NCI-H2029 treated with DMSO at 0.1 percent for 48 hours (cell line): Measurements from ENCODE around the gene ADAM8.

Experiments used
- DNase-seq: peaks from one replicate; lab custom pipeline; 2025; lab: John Stamatoyannopoulos, UW

The ADAM8 gene

GRCh38 chr10:133308421-133309099, 31.9 kb upstream of the ADAM8 start, which contains the start of the genes TUBGCP2 and ZNF511:
TSS of gene TUBGCP2 (minus strand) at chr10:133308872. CDS start at chr10:133302941, 5,931 bp downstream.
TSS of gene ZNF511 (plus strand) at chr10:133308914. CDS start at chr10:133308944, 30 bp downstream.
- DNase-seq, result peak; percentile 49

DNA sequence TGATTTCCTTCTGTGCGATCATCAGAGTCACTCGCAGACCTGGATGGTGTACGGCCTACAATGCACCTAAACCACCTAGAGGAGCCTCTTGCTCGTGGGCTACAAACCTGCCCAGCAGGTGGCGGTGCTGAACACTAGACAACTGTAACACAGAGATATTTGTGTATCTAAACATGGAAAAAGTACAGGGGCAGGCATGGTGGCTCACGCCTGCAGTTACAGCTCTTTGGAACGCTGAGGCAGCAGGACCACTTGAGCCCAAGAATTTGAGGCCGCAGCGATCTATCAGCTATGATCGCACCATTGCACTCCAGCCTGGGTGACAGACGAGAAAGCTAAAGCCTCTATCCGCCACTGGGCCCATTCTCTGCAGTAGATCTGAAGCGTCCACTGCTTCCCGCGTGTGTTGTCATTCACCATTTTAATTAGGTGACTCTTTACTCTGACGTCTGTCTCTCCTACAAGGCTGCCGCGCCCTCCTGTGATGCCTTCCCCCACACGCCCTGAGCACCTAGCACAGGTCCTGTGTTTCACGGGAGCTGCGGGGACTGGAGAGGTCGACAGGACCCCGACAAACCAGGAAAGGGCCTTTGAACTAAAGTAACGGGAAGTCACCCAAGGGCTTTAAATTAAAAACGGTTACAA, 31.2 kb upstream of the ADAM8 start:
- peak; percentile 34 for DNase-seq

- no peak for DNase-seq
Observed at GRCh38 chr10:133306941-133307379, 30.3 kb upstream of the ADAM8 start.

DNA sequence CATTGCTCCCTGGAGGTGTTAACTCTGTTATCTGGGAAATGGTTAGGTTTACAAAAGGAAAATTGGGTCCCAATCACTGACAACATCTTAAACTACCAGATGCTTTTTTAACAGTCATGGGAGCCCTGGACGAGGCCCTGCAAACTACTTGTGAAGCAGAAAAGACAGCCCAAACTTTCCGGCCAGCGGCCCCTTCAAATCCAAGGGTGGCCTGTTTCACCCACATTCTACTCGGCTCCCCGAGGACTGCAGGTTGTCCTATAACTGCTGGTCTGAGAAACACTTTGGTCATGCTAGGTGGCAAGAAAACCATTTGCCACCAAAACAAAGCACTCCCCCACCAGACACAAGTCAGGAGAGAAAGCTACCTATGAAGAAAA, 29.4 kb upstream of the ADAM8 start:
- no peak for DNase-seq

DNA sequence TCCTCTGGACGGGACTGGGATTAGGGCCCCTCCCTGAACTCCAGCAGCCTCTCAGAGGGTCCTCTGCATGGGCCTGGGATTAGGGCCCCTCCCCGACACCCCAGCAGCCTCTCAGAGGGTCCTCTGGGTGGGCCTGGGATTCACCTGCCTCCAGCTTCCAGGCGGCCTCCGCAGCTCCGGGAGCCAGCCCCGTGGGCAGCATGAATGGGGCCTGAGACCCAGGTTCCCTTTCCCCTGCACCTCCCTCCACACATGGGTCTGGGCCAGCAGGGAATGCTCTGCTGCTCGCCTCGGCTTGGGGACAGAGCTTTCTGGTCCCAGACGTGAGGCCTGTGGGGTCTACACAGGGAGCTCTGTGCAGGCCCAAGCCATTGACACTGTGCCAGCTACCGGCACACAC, 26.5 kb upstream of the ADAM8 start:
- DNase-seq, result no peak

- DNase-seq, result no peak
Observed at GRCh38 chr10:133302230-133302629, 25.6 kb upstream of the ADAM8 start.

DNA sequence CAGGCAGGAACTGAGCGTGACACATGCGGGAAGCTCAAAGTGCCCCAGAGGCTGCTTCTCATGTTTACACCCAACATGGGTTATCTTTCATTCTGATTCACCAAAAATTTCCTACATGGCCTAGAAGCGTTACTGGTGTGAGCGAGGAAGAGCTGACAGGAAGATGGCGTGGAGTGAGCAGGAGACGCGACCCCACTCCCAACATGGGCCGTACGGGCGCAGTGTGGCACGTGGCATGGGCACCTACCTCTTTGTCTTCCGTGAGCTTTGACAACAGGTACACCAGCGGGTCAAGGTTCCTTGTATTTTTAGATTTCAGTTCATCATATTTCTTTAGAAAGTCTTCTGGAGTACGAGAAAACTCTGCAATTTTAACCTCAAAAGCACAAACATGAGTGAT, 23.1 kb upstream of the ADAM8 start:
- DNase-seq, result no peak

DNA sequence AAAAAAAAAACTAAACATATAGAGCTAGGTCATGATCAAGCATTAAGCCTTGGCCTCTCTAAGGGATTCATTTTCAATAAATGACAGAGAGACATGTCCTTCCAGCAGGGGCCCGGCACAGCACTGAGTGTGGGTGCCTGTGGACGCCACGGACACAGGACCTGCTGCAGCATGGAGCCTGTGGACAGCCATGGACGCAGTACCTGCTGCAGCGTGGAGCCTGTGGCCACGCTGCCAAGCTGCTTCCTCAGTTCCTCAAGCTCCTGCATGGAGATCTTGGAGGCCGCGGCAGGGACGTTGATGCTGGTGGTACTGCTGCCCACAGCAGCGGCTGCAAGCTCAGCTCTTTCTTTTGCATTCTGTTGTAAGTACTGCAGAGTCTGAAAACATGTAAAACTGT, 22.6 kb upstream of the ADAM8 start:
- DNase-seq, result no peak

GRCh38 chr10:133298466-133298865, 21.8 kb upstream of the ADAM8 start:
- no peak for DNase-seq

GRCh38 chr10:133297504-133297903, 20.8 kb upstream of the ADAM8 start:
- no peak for DNase-seq

- DNase-seq, result no peak
Observed at GRCh38 chr10:133295426-133296320, 19.0 kb upstream of the ADAM8 start.

DNA sequence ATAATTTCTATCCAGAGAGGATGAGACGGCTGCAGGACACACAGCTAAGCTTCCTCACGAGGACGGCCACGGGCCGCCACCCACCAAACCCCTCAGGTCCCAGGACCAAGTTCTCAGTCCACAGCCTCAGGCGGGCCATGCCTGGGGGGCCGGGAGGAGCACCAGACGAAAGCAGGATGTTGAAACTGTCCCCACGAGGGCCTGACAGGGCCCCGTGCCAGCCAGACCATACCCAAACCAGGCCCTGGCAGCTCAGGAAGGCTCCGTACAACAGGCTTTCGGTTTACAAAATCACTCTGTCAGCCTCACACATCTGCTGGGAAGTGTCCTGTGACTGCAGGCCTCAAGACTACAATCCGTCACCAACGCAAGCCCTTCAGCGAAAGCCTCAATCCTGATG, 17.5 kb upstream of the ADAM8 start:
- DNase-seq, result no peak

DNA sequence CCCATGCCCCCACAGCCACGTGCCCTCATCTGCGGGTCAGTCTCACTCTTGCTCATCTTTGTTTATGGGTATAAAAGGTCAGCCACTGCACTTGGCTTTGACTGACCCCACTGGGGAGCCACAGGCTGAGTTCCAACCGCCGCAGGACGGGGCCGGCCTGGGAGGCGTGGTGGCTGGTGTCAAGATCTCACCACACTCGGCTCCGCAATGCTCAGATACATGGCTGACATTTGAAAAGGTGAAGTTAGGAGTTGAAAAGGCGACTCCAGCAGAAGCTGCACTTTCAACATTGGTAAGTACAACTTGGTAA, 17.1 kb upstream of the ADAM8 start:
- no peak for DNase-seq

- DNase-seq, result no peak
Observed at GRCh38 chr10:133292919-133293809, 16.5 kb upstream of the ADAM8 start.

GRCh38 chr10:133289761-133290160, 13.1 kb upstream of the ADAM8 start:
- DNase-seq, result no peak

GRCh38 chr10:133287832-133288500, 11.3 kb upstream of the ADAM8 start:
- DNase-seq, result no peak

GRCh38 chr10:133286366-133286765, 9.7 kb upstream of the ADAM8 start:
- DNase-seq, result no peak

GRCh38 chr10:133285217-133285616, 8.5 kb upstream of the ADAM8 start:
- no peak for DNase-seq

GRCh38 chr10:133283931-133284330, 7.3 kb upstream of the ADAM8 start:
- no peak for DNase-seq

GRCh38 chr10:133282846-133283390, 6.2 kb upstream of the ADAM8 start:
- DNase-seq, result no peak
